Renal cortex interstitium (tissue), 11 donors: Measurements from ENCODE around the gene TSPEAR. TPM values are rescaled to one million over a fixed set of nuclear protein-coding genes. Genes with fewer than 3 reads are reported as not detected.
"Not testable (repeated sequence)": the region's sequence is repeated elsewhere in the genome, so short reads cannot be mapped to it uniquely, and the experiment has no call there.

Experiments
- DNase-seq, 11 donors: peaks; one replicate each; pipeline ENCODE4 v3.0.0-alpha.2; 2013; ENCODE audit warnings: low read depth in 9 of 11, low spot score in 4 of 11; ENCODE audit errors: extremely low read depth in 1 of 11
- polyA plus RNA-seq, 3 donors: library from polyadenylated mRNA; unstranded; fragments of 120-200 nt; gene quantifications; one replicate each; pipeline ENCODE4 v1.2.1, GENCODE V29; 2013; ENCODE audit not compliant: insufficient read length in 3 of 3

TSPEAR gene
- polyA plus RNA-seq, 3 donors: 0.82 to 1.5 (median 0.89) TPM

GRCh38 chr21:44666401-44667320, 44.7 kb downstream of the TSPEAR start, which contains the start of gene KRTAP12-2:
Gene KRTAP12-2, minus strand, starts transcription at chr21:44666927. Its CDS starts 41 bp downstream, at chr21:44666886.
- no peak for DNase-seq

- DNase-seq: no peak
Observed at GRCh38 chr21:44664691-44665090, 46.7 kb downstream of the TSPEAR start.

GRCh38 chr21:44661567-44661966, 49.8 kb downstream of the TSPEAR start:
- DNase-seq: not testable (repeated sequence)

GRCh38 chr21:44658913-44659595, 52.3 kb downstream of the TSPEAR start:
- no peak for DNase-seq

GRCh38 chr21:44658541-44658910, 52.8 kb downstream of the TSPEAR start:
- DNase-seq: no peak

GRCh38 chr21:44657635-44658540, 53.5 kb downstream of the TSPEAR start, which contains the start of gene KRTAP12-3:
Gene KRTAP12-3, plus strand, starts transcription at chr21:44657932. Its CDS starts 48 bp downstream, at chr21:44657980.
- no peak for DNase-seq

GRCh38 chr21:44656868-44657267, 54.5 kb downstream of the TSPEAR start:
- DNase-seq: no peak

GRCh38 chr21:44654576-44655175, 56.7 kb downstream of the TSPEAR start, which contains the start of gene KRTAP12-4:
Gene KRTAP12-4, minus strand, starts transcription at chr21:44654659. Its CDS starts 45 bp downstream, at chr21:44654614.
- DNase-seq: no peak

- DNase-seq: no peak
Observed at GRCh38 chr21:44653656-44654575, 57.5 kb downstream of the TSPEAR start.

GRCh38 chr21:44653123-44653522, 58.2 kb downstream of the TSPEAR start:
- no peak for DNase-seq

- no peak for DNase-seq
Observed at GRCh38 chr21:44650973-44651675, 60.2 kb downstream of the TSPEAR start.

GRCh38 chr21:44650265-44650972, 61.0 kb downstream of the TSPEAR start:
- no peak for DNase-seq

- no peak for DNase-seq
Observed at GRCh38 chr21:44649521-44650100, 61.8 kb downstream of the TSPEAR start.

- no peak for DNase-seq
Observed at GRCh38 chr21:44648557-44649311, 62.6 kb downstream of the TSPEAR start.

- no peak for DNase-seq
Observed at GRCh38 chr21:44647222-44647552, 64.2 kb downstream of the TSPEAR start.
